Upper lobe of left lung (tissue), 6 donors: ENCODE measurements around the gene PTPRM. TPM values are rescaled to one million over a fixed set of nuclear protein-coding genes. Genes with fewer than 3 reads are reported as not detected.

Experiments
- ATAC-seq, 2 donors: fragments of 200-7000 bp; cut with Tn5 transposase; one replicate each; pipeline ENCODE4 v1.9.1; 2022; ENCODE audit warnings: mild to moderate bottlenecking in 2 of 2, moderate library complexity in 2 of 2; ENCODE audit not compliant: low FRiP score in 2 of 2
- DNase-seq, 2 donors: peaks; one replicate each; pipeline ENCODE4 v3.0.0-alpha.2; 2019 to 2020
- H3K27ac ChIP-seq, 4 donors: fragments of 200-600 bp; sonication (generic); one replicate each; pipeline ENCODE4 v1.5.1; 2016 to 2019
- H3K27me3 ChIP-seq, 4 donors: fragments of 200-600 bp; sonication (generic); one replicate each; pipeline ENCODE4 v1.5.1; 2017 to 2019
- H3K36me3 ChIP-seq, 4 donors: fragments of 200-600 bp; sonication (generic); one replicate each; pipeline ENCODE4 v1.5.1; 2016 to 2019
- H3K4me1 ChIP-seq, 4 donors: fragments of 200-600 bp; sonication (generic); one replicate each; pipeline ENCODE4 v1.5.1; 2018 to 2019
- H3K4me3 ChIP-seq, 4 donors: fragments of 200-600 bp; sonication (generic); one replicate each; pipeline ENCODE4 v1.5.1; 2017 to 2019; ENCODE audit warnings: mild to moderate bottlenecking in 2 of 4, moderate library complexity in 1 of 4
- H3K9me3 ChIP-seq, 4 donors: fragments of 200-600 bp; sonication (generic); one replicate each; pipeline ENCODE4 v1.5.1; 2018 to 2019
- EP300 ChIP-seq, 4 donors: sonication (generic); formaldehyde crosslinking; IDR thresholded peaks; one replicate each; pipeline ENCODE4 v1.5.1; 2017; ENCODE audit warnings: antibody characterized with exemption in 4 of 4, control low read depth in 2 of 4
- POLR2A ChIP-seq, 4 donors: fragments of 450-650 bp; IDR thresholded peaks; one replicate each; pipeline ENCODE4 v1.5.1; 2016 to 2017; ENCODE audit warnings: antibody characterized with exemption in 4 of 4, mild to moderate bottlenecking in 2 of 4
- POLR2AphosphoS5 ChIP-seq, 2 donors: sonication (generic); formaldehyde crosslinking; IDR thresholded peaks; one replicate each; pipeline ENCODE4 v1.5.1; 2017; ENCODE audit warnings: antibody characterized with exemption in 2 of 2
- WGBS, 2 donors: methylation state at CpG; one replicate each; pipeline ENCODE4 v1.1.5; 2017 to 2018; 5-methylcytosine and 5-hydroxymethylcytosine counted together
- total RNA-seq, 6 donors: library from RNA; depleted of rRNA in 4 of 6; stranded (reverse); fragments of >200 nt in 4 of 6; gene quantifications; one replicate each; pipeline versions ENCODE4 v1.1.0 to v1.2.1, GENCODE V29; 2016 to 2021
- TF ChIP-seq, protein P1 (sequence below), 6 experiments: fragments of 450-650 bp in 4 of 6; fragments of 200-600 bp in 2 of 6; sonication (generic) in 2 of 6; IDR thresholded peaks; one replicate each; pipeline ENCODE4 v1.5.1; 2016 to 2019; ENCODE audit warnings: antibody characterized with exemption in 6 of 6
- donor health status: DM: no; HTN: no; CAD: no; lungs with moderate emphysema.
- donor health status: DM: no; HTN: yes; CAD: no; lungs with severe emphysema.

PTPRM gene
- total RNA-seq, 6 donors from 2014 or later: 82.0 to 201 (median 154) TPM

- 83 to 92% methylated on average over 1 to 2 of the region's 2 CpGs for WGBS, 2 donors
These were observed 720.2 kb downstream of the PTPRM start for GRCh38 chr18:8287196-8287885.

DNA sequence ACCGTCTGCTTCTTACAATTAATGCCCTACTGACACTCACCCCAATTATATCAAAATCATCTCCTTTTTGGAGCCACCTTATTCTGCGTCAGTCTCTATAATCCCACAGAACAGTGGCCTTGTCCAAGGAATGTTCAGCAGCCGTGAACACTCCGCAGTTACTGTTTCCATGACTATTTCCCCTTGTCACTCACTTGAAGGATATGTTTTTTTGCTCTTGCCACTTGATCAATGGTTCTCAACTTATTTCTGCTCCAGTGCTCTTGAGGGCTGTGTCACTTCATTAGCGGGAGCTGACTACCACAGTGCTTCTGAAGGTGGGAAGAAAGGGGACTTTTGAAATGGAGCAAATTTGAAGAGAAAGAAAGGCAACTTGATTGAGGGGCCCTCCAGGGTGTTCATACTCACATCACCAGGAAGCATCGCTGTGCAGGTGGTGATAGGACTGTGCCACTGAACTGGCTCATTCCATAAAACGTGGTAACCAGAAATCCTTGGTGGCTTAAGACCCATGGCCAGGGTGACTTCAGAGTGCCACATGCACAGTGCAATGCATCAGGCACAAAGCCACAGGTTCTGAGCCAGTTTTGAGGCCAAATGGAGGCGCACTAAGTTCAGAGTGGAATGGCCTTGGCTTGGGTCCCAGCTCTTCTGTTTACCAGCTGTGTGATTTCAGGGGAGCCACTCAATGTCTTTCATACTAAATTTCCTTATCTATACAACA lies 721.5 kb downstream of the PTPRM start:
- DNase-seq: no peak
- peak in 1 of 2 donors; percentile 54 for ATAC-seq
- 61 to 68% methylated on average over 8 of the region's 8 CpGs for WGBS, 2 donors

More at GRCh38 chr18:8287196-8287885, 720.2 kb downstream of the PTPRM start:
- H3K36me3 ChIP-seq: no peaks in the 10 kb centered on the region
- H3K4me3 ChIP-seq: no peak overlapping the region
- DNase-seq (no peak), ATAC-seq (no peak)
- H3K9me3 ChIP-seq: no peaks in the 10 kb centered on the region
- no peak overlapping the region for H3K27ac ChIP-seq
- TF ChIP-seq POLR2A (IDR thresholded peaks at IDR 0.05): no peak
- H3K27me3 ChIP-seq: no peaks in the 10 kb centered on the region
- H3K4me1 ChIP-seq: peaks cover 3 to 22% (median 11%) of the 10 kb centered on the region in 4 donors

GRCh38 chr18:8290435-8290834 lies 723.3 kb downstream of the PTPRM start:
- TF ChIP-seq POLR2A (IDR thresholded peaks at IDR 0.05) (no peak), EP300 (IDR thresholded peaks at IDR 0.05) (no peak), POLR2AphosphoS5 (IDR thresholded peaks at IDR 0.05) (no peak)
- no peak overlapping the region for H3K4me3 ChIP-seq
- H3K36me3 ChIP-seq: no peaks in the 10 kb centered on the region
- no peak overlapping the region for H3K27ac ChIP-seq
- H3K9me3 ChIP-seq: no peaks in the 10 kb centered on the region
- ATAC-seq (no peak), DNase-seq (no peak)
- H3K4me1 ChIP-seq: peaks cover 3 to 22% (median 11%) of the 10 kb centered on the region in 4 donors
- H3K27me3 ChIP-seq: no peaks in the 10 kb centered on the region
- 47 to 48% methylated on average over 3 of the region's 3 CpGs for WGBS, 2 donors

More for the DNA sequence above, 721.5 kb downstream of the PTPRM start:
- H3K4me1 ChIP-seq: peaks cover 3 to 22% (median 11%) of the 10 kb centered on the region in 4 donors
- H3K27ac ChIP-seq: peak overlapping the region in 1 of 4 donors; percentile 7
- TF ChIP-seq, protein P1, sequence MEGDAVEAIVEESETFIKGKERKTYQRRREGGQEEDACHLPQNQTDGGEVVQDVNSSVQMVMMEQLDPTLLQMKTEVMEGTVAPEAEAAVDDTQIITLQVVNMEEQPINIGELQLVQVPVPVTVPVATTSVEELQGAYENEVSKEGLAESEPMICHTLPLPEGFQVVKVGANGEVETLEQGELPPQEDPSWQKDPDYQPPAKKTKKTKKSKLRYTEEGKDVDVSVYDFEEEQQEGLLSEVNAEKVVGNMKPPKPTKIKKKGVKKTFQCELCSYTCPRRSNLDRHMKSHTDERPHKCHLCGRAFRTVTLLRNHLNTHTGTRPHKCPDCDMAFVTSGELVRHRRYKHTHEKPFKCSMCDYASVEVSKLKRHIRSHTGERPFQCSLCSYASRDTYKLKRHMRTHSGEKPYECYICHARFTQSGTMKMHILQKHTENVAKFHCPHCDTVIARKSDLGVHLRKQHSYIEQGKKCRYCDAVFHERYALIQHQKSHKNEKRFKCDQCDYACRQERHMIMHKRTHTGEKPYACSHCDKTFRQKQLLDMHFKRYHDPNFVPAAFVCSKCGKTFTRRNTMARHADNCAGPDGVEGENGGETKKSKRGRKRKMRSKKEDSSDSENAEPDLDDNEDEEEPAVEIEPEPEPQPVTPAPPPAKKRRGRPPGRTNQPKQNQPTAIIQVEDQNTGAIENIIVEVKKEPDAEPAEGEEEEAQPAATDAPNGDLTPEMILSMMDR (IDR thresholded peaks at IDR 0.05): no peak
- no peak for TF ChIP-seq POLR2A (IDR thresholded peaks at IDR 0.05)
- no peak for TF ChIP-seq EP300 (IDR thresholded peaks at IDR 0.05)
- no peak for TF ChIP-seq POLR2AphosphoS5 (IDR thresholded peaks at IDR 0.05)
- no peaks in the 10 kb centered on the region for H3K9me3 ChIP-seq
- no peak overlapping the region for H3K4me3 ChIP-seq
- H3K27me3 ChIP-seq: no peaks in the 10 kb centered on the region
- H3K36me3 ChIP-seq: no peaks in the 10 kb centered on the region

DNA sequence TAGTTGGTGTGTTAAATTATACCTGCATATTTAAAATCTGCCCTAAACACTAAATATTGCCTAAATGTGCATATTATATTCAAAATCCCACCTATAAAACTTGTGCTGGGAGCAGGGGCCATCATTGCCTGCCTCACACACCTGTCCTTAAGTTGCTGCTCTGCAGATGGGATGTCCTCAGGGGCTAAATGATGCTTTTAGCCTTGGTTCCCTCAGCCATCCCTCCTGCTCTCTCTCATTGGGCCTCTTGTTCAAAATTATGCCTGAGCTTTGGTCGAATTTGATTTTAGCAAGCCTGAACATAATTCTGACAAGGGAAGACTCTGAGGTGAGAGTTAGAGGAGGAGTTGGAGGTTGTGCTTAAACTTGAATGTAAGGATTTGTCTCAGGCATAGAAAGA lies 723.8 kb downstream of the PTPRM start:
- Histone ChIP-seq H3K9me3 (no peaks in the 10 kb centered on the region), H3K4me1 (peaks cover 3 to 22% (median 11%) of the 10 kb centered on the region in 4 donors), H3K36me3 (no peaks in the 10 kb centered on the region), H3K27ac (no peak overlapping the region), H3K27me3 (no peaks in the 10 kb centered on the region), H3K4me3 (no peak overlapping the region)
- DNase-seq (no peak), ATAC-seq (no peak)
- TF ChIP-seq, protein P1 (IDR thresholded peaks at IDR 0.05): no peak
- no peak for TF ChIP-seq POLR2AphosphoS5 (IDR thresholded peaks at IDR 0.05)
- 71 to 85% methylated on average over 1 of the region's 1 CpG for WGBS, 2 donors

DNA sequence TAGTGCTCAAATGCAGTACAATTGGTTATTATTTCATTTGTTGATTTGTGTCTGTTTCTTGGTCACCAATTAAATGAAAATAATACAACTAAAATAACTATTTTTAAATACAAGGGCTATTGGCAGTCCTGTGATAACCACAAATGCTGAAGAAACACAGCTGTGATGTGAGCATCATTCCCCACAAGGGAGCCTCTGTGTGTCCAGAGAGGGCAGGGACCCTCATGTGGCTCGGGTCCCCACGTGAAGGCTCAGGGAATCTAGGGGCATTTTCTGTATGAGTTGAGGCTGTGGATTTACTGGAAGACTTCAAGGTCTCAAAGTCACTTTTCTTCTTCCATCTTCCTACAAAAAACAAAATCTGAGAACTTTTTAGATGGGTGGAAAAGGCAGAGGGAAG lies 726.1 kb downstream of the PTPRM start:
- ATAC-seq (no peak), DNase-seq (no peak)
- TF ChIP-seq, protein P1 (IDR thresholded peaks at IDR 0.05): no peak
- no peak overlapping the region for H3K27ac ChIP-seq
- H3K4me1 ChIP-seq: peaks cover 3 to 9% (median 8%) of the 10 kb centered on the region in 4 donors
- no peaks in the 10 kb centered on the region for H3K9me3 ChIP-seq
- H3K4me3 ChIP-seq: no peak overlapping the region
- no peaks in the 10 kb centered on the region for H3K27me3 ChIP-seq
- WGBS, 2 donors: 89 to 96% methylated on average over 2 of the region's 2 CpGs
- H3K36me3 ChIP-seq: peaks cover 0 to 19% (median 0%) of the 10 kb centered on the region in 4 donors
